SK-N-SH (cell line): ENCODE measurements around the gene ARHGAP20.

Source experiments
- EP300 ChIP-seq, 2 experiments: IDR thresholded peaks; 2 replicates each; pipeline versions ENCODE4 v1.4.0 to v1.6.1; 2012; ENCODE audit warnings: borderline replicate concordance in 1 of 2, low read depth in 1 of 2, low read length in 1 of 2
- SIN3A ChIP-seq: IDR thresholded peaks from 2 replicates; pipeline ENCODE4 v1.6.1; 2012; ENCODE audit warnings: low read depth, mild to moderate bottlenecking, low read length, moderate library complexity, borderline replicate concordance
- TF ChIP-seq, protein P1 (sequence below): fragments of 200-600 bp; sonication (generic); IDR thresholded peaks from 2 replicates; pipeline ENCODE4 v1.6.1; 2017; ENCODE audit warnings: antibody characterized with exemption, mild to moderate bottlenecking, moderate library complexity

DNA sequence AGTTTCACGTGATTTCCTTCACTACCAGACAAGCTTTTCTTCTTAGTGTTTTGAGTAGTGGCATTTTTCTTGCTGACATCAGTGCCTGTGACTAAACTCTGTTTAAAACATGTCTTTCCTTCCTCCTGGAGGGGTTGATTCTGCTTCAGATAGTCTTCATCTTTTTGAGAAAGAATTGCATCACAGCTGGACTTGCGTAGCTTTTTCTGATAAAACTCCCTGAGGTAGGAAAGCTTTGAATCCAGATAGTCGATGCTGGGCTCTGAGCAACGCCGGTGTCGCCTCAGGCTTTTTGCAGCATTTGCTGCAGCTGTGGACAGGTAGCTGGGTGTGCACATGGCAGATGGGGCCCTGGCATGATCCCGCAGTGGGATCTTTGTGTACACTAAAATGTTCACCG is 131.7 kb downstream of the ARHGAP20 start:
- TF ChIP-seq SIN3A (no peak), EP300 (IDR thresholded peaks at IDR 0.05; ENCODE audit: borderline replicate concordance in 1 of 2, low read depth in 1 of 2, low read length in 1 of 2) (no peak)
- TF ChIP-seq, protein P1, sequence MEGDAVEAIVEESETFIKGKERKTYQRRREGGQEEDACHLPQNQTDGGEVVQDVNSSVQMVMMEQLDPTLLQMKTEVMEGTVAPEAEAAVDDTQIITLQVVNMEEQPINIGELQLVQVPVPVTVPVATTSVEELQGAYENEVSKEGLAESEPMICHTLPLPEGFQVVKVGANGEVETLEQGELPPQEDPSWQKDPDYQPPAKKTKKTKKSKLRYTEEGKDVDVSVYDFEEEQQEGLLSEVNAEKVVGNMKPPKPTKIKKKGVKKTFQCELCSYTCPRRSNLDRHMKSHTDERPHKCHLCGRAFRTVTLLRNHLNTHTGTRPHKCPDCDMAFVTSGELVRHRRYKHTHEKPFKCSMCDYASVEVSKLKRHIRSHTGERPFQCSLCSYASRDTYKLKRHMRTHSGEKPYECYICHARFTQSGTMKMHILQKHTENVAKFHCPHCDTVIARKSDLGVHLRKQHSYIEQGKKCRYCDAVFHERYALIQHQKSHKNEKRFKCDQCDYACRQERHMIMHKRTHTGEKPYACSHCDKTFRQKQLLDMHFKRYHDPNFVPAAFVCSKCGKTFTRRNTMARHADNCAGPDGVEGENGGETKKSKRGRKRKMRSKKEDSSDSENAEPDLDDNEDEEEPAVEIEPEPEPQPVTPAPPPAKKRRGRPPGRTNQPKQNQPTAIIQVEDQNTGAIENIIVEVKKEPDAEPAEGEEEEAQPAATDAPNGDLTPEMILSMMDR, result no peak
